Ovary (tissue), 3 donors: ENCODE measurements around the gene FAM13A.

Experiments
- EP300 ChIP-seq: sonication (generic); formaldehyde crosslinking; IDR thresholded peaks from one replicate; pipeline ENCODE4 v1.6.1; 2017; ENCODE audit warnings: antibody characterized with exemption
- POLR2A ChIP-seq: fragments of 450-650 bp; IDR thresholded peaks from one replicate; pipeline ENCODE4 v1.6.1; 2017; ENCODE audit warnings: antibody characterized with exemption, mild to moderate bottlenecking, moderate library complexity
- TF ChIP-seq, protein P1 (sequence below), 3 donors: fragments of 450-650 bp in 2 of 3; fragments of 200-600 bp in 1 of 3; IDR thresholded peaks; one replicate each; pipeline versions ENCODE4 v1.5.1 to v1.8.0; 2016 to 2022; ENCODE audit warnings: antibody characterized with exemption in 3 of 3, mild to moderate bottlenecking in 1 of 3
- donor health status: DM: no; HTN: no; CAD: no.

DNA sequence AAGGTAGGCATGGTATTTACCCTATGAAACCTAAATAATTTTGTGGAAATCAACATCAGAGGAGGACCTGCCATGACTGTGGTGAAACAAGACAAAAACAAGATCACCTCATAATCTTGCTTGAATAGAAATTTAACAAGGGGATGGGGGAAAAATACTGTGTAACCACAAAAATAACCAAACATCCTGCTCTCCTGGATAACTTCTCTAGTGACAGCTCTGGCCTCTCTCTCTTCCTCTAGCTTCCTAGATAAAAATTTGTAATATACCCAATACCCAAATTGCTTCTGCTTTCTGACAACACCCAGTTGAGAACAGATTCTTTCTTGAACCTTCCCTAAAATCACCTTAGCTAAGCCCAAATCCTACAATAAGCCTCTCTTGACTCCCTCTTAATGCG lies 42.5 kb upstream of the FAM13A start:
- TF ChIP-seq, protein P1, sequence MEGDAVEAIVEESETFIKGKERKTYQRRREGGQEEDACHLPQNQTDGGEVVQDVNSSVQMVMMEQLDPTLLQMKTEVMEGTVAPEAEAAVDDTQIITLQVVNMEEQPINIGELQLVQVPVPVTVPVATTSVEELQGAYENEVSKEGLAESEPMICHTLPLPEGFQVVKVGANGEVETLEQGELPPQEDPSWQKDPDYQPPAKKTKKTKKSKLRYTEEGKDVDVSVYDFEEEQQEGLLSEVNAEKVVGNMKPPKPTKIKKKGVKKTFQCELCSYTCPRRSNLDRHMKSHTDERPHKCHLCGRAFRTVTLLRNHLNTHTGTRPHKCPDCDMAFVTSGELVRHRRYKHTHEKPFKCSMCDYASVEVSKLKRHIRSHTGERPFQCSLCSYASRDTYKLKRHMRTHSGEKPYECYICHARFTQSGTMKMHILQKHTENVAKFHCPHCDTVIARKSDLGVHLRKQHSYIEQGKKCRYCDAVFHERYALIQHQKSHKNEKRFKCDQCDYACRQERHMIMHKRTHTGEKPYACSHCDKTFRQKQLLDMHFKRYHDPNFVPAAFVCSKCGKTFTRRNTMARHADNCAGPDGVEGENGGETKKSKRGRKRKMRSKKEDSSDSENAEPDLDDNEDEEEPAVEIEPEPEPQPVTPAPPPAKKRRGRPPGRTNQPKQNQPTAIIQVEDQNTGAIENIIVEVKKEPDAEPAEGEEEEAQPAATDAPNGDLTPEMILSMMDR (IDR thresholded peaks at IDR 0.05), result no peak
- TF ChIP-seq EP300, result no peak
- TF ChIP-seq POLR2A, result no peak
